Activated CD4-positive, alpha-beta T cell treated with anti-CD3 and anti-CD28 coated beads, Interleukin-2, amount 10 ng/mL, durations not matched to agents 24 days and 14 days (primary cell): ENCODE data around the gene RPL37. TPM values are rescaled to one million over a fixed set of nuclear protein-coding genes. Genes with fewer than 3 reads are reported as not detected.
"Not testable (repeated sequence)": the region's sequence is repeated elsewhere in the genome, so short reads cannot be mapped to it uniquely, and the experiment has no call there.

Experiments used
- DNase-seq: peaks from one replicate; pipeline ENCODE4 v3.0.0; 2022
- H3K27ac Mint-ChIP-seq: one replicate; pipeline ENCODE4 v1.8.0; 2022; ENCODE audit warnings: mild to moderate bottlenecking, mixed read lengths
- H3K27me3 Mint-ChIP-seq: one replicate; pipeline ENCODE4 v1.8.0; 2022; ENCODE audit warnings: mixed read lengths
- H3K36me3 Mint-ChIP-seq: one replicate; pipeline ENCODE4 v1.8.0; 2022; ENCODE audit warnings: low read depth, mild to moderate bottlenecking, mixed read lengths
- H3K4me1 Mint-ChIP-seq: one replicate; pipeline ENCODE4 v1.8.0; 2021; ENCODE audit warnings: mixed read lengths
- H3K4me3 Mint-ChIP-seq: one replicate; pipeline ENCODE4 v1.8.0; 2022; ENCODE audit warnings: mild to moderate bottlenecking, moderate library complexity, mixed read lengths
- H3K9me3 Mint-ChIP-seq: one replicate; pipeline ENCODE4 v1.8.0; 2021; ENCODE audit warnings: mixed read lengths
- intact Hi-C: fragments of 100-400 bp; cut with micrococcal nuclease; formaldehyde crosslinking; loops from one replicate; pipeline ENCODE4 v1.15.1; 2023
- total RNA-seq: library from RNA; stranded (reverse); gene quantifications from 2 replicates; pipeline ENCODE4 v1.2.3, GENCODE V29; 2022

RPL37 gene
- total RNA-seq, 1 donor from 2014 or later = 1,546 TPM

DNA sequence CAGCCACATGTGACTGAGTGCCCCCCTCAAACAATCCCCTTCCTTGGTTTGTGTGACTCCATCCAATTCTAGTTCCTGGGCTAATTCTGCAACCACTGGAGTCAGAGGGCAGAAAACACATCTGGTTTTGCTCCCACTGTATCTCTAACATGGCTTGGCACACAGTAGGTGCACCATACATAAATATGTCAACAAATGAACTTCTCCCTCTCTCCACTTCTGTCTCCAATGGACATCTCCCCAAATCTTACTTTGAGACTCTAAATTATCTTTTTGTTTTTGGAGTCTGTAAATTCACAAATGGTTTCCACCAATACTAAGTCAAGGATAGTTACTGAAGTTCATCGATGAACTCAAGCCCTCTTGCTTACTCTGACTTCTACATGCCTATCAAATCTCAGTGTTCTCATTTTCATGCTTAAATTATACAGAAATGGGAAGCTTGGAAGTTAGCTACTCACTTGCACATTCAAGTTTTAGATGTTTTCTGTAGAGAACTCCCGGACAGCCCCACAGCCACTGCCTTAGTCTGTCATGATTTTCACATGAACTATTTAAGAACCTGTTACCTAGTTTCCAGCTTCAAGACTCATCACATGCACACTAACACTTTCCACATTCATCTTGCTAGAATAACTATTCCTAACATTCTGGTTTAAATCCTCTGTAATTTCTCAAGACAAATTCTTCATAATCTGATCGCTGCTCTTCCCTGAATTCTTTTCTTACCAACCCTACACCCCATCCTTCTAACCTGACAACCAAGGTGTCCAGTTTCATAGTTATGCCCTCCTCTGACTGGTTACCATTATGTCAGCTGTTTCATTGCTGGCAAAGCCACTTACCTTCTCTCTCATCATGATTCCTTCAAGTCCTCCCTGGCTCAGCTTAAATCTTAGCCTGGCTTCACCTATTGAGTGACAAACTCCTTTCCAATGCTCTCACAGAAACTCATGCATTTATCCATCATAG lies 6.0 kb downstream of the RPL37 start:
- Mint-ChIP-seq H3K27ac (peak overlapping the region; percentile 73), H3K9me3 (no peaks in the 10 kb centered on the region), H3K36me3 (peaks cover 79% of the 10 kb centered on the region), H3K4me1 (peaks cover 45% of the 10 kb centered on the region), H3K27me3 (no peaks in the 10 kb centered on the region), H3K4me3 (peak overlapping the region; percentile 24)
- DNase-seq = no peak
- intact Hi-C loops = no loop called here

DNA sequence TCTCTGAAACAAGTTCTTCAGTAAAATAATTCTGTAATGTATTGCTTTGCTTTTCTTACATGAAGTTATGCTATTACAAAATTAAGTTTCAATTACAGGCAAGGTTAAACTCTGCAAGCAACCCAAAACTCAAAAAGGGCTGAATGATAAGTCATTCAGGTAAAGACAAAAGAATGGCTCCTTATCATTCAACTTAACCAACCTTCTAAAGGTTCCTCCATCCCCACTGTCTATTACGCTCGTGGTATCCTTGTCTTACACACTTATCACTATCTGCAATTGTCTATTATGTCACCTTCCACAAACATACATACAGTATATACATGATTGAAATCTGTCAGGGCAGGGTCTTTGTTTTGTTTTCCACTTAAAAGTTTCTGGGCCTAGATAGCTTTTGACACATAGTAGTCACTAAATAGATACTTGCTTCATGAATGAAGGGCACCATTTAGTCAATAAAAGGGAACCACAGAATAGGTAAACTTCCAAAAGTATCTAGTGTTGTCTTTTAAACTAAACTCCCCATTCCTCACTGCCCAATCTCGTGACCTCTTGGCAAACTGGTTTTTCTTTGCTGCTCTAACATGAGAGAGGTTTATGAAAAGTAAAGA lies 6.9 kb downstream of the RPL37 start:
- no peak for DNase-seq
- Mint-ChIP-seq H3K4me3 (no peak overlapping the region), H3K4me1 (peaks cover 40% of the 10 kb centered on the region), H3K36me3 (peaks cover 71% of the 10 kb centered on the region), H3K27ac (no peak overlapping the region), H3K27me3 (no peaks in the 10 kb centered on the region), H3K9me3 (no peaks in the 10 kb centered on the region)
- intact Hi-C loops = no loop called here

DNA sequence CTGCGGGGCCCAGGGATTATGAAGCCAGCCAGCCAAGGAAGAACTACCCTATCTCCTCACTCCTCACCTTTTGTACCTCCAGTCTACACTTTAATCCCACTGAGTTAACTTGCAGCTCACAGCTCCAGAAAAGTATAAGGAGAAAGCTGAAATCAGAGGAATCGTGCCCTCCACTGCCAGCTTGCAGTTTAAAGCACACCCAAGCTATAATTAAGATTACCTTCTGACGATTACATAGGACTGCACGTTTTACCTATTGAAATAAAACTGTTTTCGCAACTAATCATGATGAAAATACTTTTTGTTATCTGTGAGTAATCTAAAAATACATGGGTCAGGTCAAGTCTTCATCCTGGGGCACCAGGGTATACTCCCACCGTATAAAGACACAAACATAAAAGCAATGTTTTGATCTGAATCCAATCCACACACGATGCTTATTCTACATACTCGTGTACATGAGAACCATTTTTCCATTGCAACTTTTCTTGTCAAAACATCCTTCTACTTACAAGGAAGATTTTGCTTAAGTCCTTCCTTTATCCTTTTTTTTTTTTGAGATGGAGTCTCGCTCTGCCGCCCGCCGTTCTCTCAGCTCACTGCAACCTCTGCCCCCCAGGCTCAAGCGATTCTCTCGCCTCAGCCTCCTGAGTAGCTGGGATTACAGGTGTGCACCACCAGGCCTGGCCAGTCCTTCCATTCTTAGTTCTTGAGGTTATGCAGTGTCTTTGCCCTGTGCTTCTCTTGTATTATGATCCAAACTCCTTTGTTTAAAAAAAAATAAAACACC lies 7.6 kb downstream of the RPL37 start:
- no peaks in the 10 kb centered on the region for H3K9me3 Mint-ChIP-seq
- no peak for DNase-seq
- H3K4me3 Mint-ChIP-seq = no peak overlapping the region
- H3K4me1 Mint-ChIP-seq = peaks cover 34% of the 10 kb centered on the region
- no peaks in the 10 kb centered on the region for H3K27me3 Mint-ChIP-seq
- intact Hi-C loops = no loop called here
- peaks cover 66% of the 10 kb centered on the region for H3K36me3 Mint-ChIP-seq
- peak overlapping the region; percentile 49 for H3K27ac Mint-ChIP-seq

DNA sequence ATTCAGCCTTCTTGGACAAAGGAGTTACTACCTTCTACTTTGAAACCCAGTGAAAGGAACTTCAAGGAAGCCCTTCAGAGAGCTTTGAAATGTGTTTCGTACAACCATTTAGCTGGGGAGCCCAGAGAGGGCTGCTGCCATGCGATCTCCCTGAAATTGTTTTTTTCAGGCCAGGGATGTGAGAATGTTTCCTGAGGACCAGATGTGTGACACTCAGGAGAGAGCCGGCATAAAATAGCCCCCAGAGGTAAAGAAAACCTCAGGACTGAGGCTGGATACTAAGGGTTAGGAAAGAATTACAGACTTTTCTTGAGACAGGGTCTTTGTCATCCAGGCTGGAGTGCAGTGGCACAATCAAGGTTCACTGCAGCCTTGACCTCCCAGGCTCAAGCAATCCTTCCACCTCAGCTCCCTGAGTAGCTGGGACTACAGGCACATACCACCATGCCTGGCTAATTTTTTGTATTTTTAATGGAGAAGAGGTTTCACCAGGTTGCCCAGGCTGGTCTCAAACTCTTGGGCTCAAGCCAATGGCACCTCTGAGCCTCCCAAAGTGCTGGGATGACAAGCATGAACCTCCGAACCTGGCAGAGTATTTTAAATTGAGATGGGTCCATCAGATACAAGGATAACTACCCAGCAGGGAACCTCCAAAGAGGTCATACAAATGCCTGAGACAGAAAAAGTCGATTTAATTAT lies 8.4 kb downstream of the RPL37 start:
- Mint-ChIP-seq H3K9me3 (no peaks in the 10 kb centered on the region), H3K36me3 (peaks cover 59% of the 10 kb centered on the region), H3K4me1 (peaks cover 27% of the 10 kb centered on the region), H3K4me3 (no peak overlapping the region), H3K27me3 (no peaks in the 10 kb centered on the region), H3K27ac (peak overlapping the region; percentile 20)
- intact Hi-C loops = no loop called here
- no peak for DNase-seq

DNA sequence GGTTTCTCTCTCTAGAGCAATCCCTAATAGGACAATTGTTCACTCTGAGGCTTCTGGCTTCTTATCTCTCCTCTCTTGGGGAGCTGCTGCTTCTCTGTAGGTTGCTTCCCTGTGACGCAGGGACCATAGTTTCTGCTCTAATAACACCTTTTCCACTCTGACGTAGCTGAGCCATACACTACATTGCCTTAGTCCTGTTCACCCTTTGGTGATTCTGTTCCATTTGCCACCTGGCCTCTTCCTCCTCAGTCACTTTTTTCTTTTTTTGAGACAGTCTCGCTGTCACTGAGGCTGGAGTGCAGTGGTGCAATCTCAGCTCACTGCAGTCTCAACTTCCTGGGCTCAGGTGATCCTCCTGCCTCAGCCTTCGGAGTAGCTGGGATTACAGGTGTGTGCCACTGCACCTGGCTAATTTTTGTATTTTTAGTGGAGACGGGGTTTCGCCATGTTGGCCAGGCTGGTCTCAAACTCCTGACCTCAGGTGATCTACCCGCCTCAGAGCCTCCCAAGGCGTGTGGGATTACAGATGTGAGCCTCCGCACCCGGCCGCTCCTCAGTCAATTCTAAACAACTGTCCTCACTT lies 9.5 kb downstream of the RPL37 start:
- H3K27me3 Mint-ChIP-seq, H3K4me3 Mint-ChIP-seq, H3K27ac Mint-ChIP-seq, intact Hi-C loops, H3K9me3 Mint-ChIP-seq, DNase-seq: not testable (repeated sequence)
- Mint-ChIP-seq H3K36me3 (peaks cover 54% of the 10 kb centered on the region), H3K4me1 (peaks cover 25% of the 10 kb centered on the region)

- Mint-ChIP-seq H3K4me1 (peaks cover 13% of the 10 kb centered on the region), H3K27ac (peak overlapping the region; percentile 5), H3K27me3 (no peaks in the 10 kb centered on the region), H3K9me3 (no peaks in the 10 kb centered on the region), H3K36me3 (peaks cover 35% of the 10 kb centered on the region), H3K4me3 (no peak overlapping the region)
- DNase-seq = no peak
- intact Hi-C loops = no loop called here
Measured at GRCh38 chr5:40823459-40823858, 11.6 kb downstream of the RPL37 start.

DNA sequence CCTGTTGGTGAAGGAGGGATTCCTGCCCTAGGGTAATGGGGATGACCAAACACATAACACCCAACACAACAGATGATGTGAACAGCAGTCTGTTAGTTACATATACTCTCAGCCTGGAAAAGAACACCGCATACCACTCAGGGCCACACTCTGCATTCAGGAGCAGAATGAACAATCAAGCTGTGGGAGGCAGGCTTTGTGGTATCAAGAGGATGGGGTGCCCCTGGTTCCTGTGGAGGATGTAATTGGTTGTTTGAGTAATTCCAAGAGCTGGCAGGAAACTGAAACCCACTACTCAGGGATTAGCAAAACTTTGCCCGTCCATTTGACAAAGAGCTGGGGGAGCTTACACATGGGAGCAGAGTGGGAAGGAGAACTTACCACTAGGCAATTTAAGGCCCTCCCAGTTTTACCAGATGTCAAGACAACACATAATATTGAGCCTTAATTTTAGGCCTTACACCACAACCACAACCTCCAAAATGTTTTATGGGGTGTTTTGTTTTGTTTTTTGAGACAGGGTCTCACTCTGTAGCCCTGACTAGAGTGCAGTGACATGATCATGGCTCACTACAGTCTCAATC lies 21.2 kb downstream of the RPL37 start:
- peak overlapping the region; percentile 73 for H3K27ac Mint-ChIP-seq

GRCh38 chr5:40812125-40812524 lies 22.9 kb downstream of the RPL37 start:
- H3K36me3 Mint-ChIP-seq = no peaks in the 10 kb centered on the region
- no peak overlapping the region for H3K4me3 Mint-ChIP-seq
- H3K9me3 Mint-ChIP-seq = no peaks in the 10 kb centered on the region
- intact Hi-C loops = no loop called here
- no peaks in the 10 kb centered on the region for H3K27me3 Mint-ChIP-seq
- DNase-seq = no peak
- H3K27ac Mint-ChIP-seq = no peak overlapping the region
- H3K4me1 Mint-ChIP-seq = peaks cover 14% of the 10 kb centered on the region

More for the DNA sequence above, 21.2 kb downstream of the RPL37 start:
- intact Hi-C loops = loop anchor here (1.0 kb wide), 3 partner anchors 15 to 22 kb away; partner anchors contain the start of genes PRKAA1 and RPL37
- no peaks in the 10 kb centered on the region for H3K27me3 Mint-ChIP-seq
- H3K4me1 Mint-ChIP-seq = peaks cover 9% of the 10 kb centered on the region
- no peak overlapping the region for H3K4me3 Mint-ChIP-seq
- DNase-seq = no peak
- no peaks in the 10 kb centered on the region for H3K9me3 Mint-ChIP-seq
- H3K36me3 Mint-ChIP-seq = peaks cover 2% of the 10 kb centered on the region

GRCh38 chr5:40801771-40802562 lies 33.1 kb downstream of the RPL37 start:
- H3K27me3 Mint-ChIP-seq = peaks cover 18% of the 10 kb centered on the region
- H3K27ac Mint-ChIP-seq = no peak overlapping the region
- peaks cover 9% of the 10 kb centered on the region for H3K4me1 Mint-ChIP-seq
- no peaks in the 10 kb centered on the region for H3K9me3 Mint-ChIP-seq
- intact Hi-C loops = no loop called here
- no peak for DNase-seq
- no peak overlapping the region for H3K4me3 Mint-ChIP-seq
- no peaks in the 10 kb centered on the region for H3K36me3 Mint-ChIP-seq

- Mint-ChIP-seq H3K9me3 (no peaks in the 10 kb centered on the region), H3K4me1 (peaks cover 31% of the 10 kb centered on the region), H3K36me3 (peaks cover 17% of the 10 kb centered on the region), H3K27ac (no peak overlapping the region), H3K4me3 (peak overlapping the region; percentile 88), H3K27me3 (peaks cover 15% of the 10 kb centered on the region)
- no peak for DNase-seq
- intact Hi-C loops = no loop called here
Measured at GRCh38 chr5:40799258-40799657, 35.8 kb downstream of the RPL37 start.

DNA sequence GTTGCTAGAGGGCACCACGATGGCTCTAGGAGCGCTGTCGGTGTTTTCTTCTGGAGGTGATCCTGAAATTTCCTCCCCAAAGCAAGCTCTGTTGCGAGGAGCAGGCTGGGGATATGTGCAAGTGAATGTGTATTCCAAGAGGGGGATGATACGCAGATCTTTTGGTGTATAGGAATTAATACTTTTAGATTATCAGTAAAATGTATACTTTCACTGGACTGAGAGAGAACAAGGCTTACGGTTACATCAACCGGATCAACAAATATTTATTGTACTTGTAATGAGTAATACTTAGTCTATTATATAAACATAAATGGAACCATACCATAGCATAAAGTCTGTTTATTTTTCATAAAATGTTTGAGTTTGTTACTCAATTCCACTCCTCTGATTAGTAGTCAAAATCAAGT lies 36.2 kb downstream of the RPL37 start:
- Mint-ChIP-seq H3K36me3 (peaks cover 21% of the 10 kb centered on the region), H3K4me3 (peak overlapping the region; percentile 88), H3K9me3 (no peaks in the 10 kb centered on the region), H3K4me1 (peaks cover 34% of the 10 kb centered on the region), H3K27me3 (peaks cover 15% of the 10 kb centered on the region), H3K27ac (peak overlapping the region; percentile 97)
- no peak for DNase-seq
- intact Hi-C loops = loop anchor here (1.0 kb wide), 3 partner anchors 14 to 43 kb away; partner anchors contain the start of gene RPL37
